Ishikawa (cell line): ENCODE results near the gene ZNF304.

Source experiments
- EGR1 ChIP-seq: IDR thresholded peaks from 2 replicates; pipeline ENCODE4 v1.6.1; 2012
- TF ChIP-seq, protein P1 (sequence below): IDR thresholded peaks from 2 replicates; pipeline ENCODE4 v1.6.1; 2012; ENCODE audit warnings: low read depth, mild to moderate bottlenecking

DNA sequence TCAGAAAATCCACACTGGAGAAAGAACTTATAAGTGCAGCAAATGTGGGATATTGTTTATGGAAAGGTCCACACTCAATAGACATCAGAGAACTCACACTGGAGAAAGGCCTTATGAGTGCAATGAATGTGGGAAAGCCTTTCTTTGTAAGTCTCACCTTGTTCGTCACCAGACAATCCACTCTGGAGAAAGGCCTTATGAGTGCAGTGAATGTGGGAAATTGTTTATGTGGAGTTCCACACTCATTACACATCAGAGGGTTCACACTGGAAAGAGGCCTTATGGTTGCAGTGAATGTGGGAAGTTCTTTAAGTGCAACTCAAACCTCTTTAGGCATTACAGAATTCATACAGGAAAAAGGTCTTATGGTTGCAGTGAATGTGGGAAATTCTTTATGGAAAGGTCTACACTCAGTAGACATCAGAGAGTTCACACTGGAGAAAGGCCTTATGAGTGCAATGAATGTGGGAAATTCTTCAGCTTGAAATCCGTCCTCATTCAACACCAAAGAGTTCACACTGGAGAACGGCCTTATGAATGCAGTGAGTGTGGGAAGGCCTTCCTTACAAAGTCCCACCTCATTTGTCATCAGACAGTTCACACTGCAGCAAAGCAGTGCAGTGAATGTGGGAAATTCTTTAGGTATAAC, 26.6 kb downstream of the ZNF304 start:
- TF ChIP-seq, protein P1, sequence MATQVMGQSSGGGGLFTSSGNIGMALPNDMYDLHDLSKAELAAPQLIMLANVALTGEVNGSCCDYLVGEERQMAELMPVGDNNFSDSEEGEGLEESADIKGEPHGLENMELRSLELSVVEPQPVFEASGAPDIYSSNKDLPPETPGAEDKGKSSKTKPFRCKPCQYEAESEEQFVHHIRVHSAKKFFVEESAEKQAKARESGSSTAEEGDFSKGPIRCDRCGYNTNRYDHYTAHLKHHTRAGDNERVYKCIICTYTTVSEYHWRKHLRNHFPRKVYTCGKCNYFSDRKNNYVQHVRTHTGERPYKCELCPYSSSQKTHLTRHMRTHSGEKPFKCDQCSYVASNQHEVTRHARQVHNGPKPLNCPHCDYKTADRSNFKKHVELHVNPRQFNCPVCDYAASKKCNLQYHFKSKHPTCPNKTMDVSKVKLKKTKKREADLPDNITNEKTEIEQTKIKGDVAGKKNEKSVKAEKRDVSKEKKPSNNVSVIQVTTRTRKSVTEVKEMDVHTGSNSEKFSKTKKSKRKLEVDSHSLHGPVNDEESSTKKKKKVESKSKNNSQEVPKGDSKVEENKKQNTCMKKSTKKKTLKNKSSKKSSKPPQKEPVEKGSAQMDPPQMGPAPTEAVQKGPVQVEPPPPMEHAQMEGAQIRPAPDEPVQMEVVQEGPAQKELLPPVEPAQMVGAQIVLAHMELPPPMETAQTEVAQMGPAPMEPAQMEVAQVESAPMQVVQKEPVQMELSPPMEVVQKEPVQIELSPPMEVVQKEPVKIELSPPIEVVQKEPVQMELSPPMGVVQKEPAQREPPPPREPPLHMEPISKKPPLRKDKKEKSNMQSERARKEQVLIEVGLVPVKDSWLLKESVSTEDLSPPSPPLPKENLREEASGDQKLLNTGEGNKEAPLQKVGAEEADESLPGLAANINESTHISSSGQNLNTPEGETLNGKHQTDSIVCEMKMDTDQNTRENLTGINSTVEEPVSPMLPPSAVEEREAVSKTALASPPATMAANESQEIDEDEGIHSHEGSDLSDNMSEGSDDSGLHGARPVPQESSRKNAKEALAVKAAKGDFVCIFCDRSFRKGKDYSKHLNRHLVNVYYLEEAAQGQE, result no peak
- TF ChIP-seq EGR1, result no peak
